ENCODE results near the gene DLST.
A peak's percentile ranks its signal among the peaks of the same experiment; 100 is the strongest.
"Not testable (repeated sequence)": the region's sequence is repeated elsewhere in the genome, so short reads cannot be mapped to it uniquely, and the experiment has no call there.

The DLST gene

GRCh38 chr14:74931744-74932143 lies 50.0 kb downstream of the DLST start:
- DNase-seq; intact Hi-C loops (cut with DNase I): not testable (repeated sequence)

GRCh38 chr14:74932401-74932901 lies 50.7 kb downstream of the DLST start:
- DNase-seq: no peak
- intact Hi-C loops (cut with DNase I): no loop called here

- intact Hi-C loops (cut with DNase I); DNase-seq: not testable (repeated sequence)
These were observed 51.2 kb downstream of the DLST start for GRCh38 chr14:74932936-74933335.

GRCh38 chr14:74934041-74934440 lies 52.3 kb downstream of the DLST start:
- intact Hi-C loops (cut with DNase I): no loop called here
- DNase-seq: no peak

GRCh38 chr14:74934476-74935359 lies 53.0 kb downstream of the DLST start:
- no peak for DNase-seq
- intact Hi-C loops (cut with DNase I): no loop called here

GRCh38 chr14:74935360-74935680 lies 53.6 kb downstream of the DLST start:
- no peak for DNase-seq
- intact Hi-C loops (cut with DNase I): no loop called here

- intact Hi-C loops (cut with DNase I): no loop called here
- DNase-seq: no peak
These were observed 54.4 kb downstream of the DLST start for GRCh38 chr14:74936151-74936550.

- intact Hi-C loops (cut with DNase I): no loop called here
- peak in 1 of 42 donors; percentile 25 for DNase-seq
These were observed 55.0 kb downstream of the DLST start for GRCh38 chr14:74936731-74937130.

- DNase-seq: no peak
- intact Hi-C loops (cut with DNase I): no loop called here
These were observed 55.5 kb downstream of the DLST start for GRCh38 chr14:74937171-74937570.

- intact Hi-C loops (cut with DNase I): no loop called here
- no peak for DNase-seq
These were observed 57.1 kb downstream of the DLST start for GRCh38 chr14:74938531-74939495.

- intact Hi-C loops (cut with DNase I): no loop called here
- DNase-seq: no peak
These were observed 59.3 kb downstream of the DLST start for GRCh38 chr14:74940956-74941565.

- intact Hi-C loops (cut with DNase I): no loop called here
- peak; percentile 51 to 91 (median 78) for DNase-seq
These were observed 60.0 kb downstream of the DLST start for GRCh38 chr14:74941676-74942097.

GRCh38 chr14:74942181-74942580 lies 60.5 kb downstream of the DLST start:
- DNase-seq: no peak
- intact Hi-C loops (cut with DNase I): no loop called here

- DNase-seq: no peak
- intact Hi-C loops (cut with DNase I): no loop called here
These were observed 60.9 kb downstream of the DLST start for GRCh38 chr14:74942608-74943007.

- intact Hi-C loops (cut with DNase I): loop anchor here (5.0 kb wide), 1 partner anchor 137 kb away; no protein-coding TSS in a partner anchor
- peak in 16 of 42 donors; percentile 16 to 77 (median 35) for DNase-seq
These were observed 63.6 kb downstream of the DLST start for GRCh38 chr14:74945261-74945851.

GRCh38 chr14:74945852-74946658 lies 64.3 kb downstream of the DLST start:
- intact Hi-C loops (cut with DNase I): loop anchor here (5.0 kb wide), 1 partner anchor 136 kb away; no protein-coding TSS in a partner anchor
- peak; percentile 29 to 94 (median 82) for DNase-seq

GRCh38 chr14:74946659-74947281 lies 65.1 kb downstream of the DLST start:
- no peak for DNase-seq
- intact Hi-C loops (cut with DNase I): loop anchor here (5.0 kb wide), 1 partner anchor 136 kb away; no protein-coding TSS in a partner anchor

All from head of caudate nucleus (tissue), 42 donors.